OCI-LY3 (cell line): ENCODE results near the gene GALNT2.

Source experiments
- EZH2phosphoT487 ChIP-seq: fragments of 200-600 bp; shearing (Covaris generic); IDR thresholded peaks from 2 replicates; pipeline ENCODE4 v1.6.1; 2018; ENCODE audit warnings: antibody characterized with exemption, mixed run types, low read depth
- TF ChIP-seq, protein P1 (sequence below): fragments of 200-600, 300-600 bp; sonication (generic); IDR thresholded peaks from 2 replicates; pipeline ENCODE4 v1.5.1; 2014; ENCODE audit warnings: antibody characterized with exemption, low read length, low read depth

DNA sequence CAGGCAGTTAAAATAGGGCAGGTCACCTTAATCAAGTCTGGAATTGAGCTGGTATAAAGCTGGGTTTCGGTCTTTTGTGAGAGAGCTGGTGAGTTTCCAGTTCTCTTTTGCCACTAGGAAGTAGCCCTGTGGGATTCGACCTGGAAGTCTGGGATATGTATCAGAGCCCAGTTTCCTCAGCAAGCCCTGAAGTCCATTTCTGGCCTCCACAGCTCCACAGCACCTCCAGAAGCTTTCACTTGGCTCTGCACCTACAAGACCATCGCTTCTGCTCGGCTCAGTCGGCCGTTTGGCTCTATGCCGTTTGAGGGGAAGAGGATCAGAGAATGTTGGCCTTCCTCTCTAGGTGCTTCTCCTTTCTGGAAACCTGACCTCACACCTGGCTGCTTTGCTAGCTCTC is 148.0 kb downstream of the GALNT2 start:
- TF ChIP-seq, protein P1, sequence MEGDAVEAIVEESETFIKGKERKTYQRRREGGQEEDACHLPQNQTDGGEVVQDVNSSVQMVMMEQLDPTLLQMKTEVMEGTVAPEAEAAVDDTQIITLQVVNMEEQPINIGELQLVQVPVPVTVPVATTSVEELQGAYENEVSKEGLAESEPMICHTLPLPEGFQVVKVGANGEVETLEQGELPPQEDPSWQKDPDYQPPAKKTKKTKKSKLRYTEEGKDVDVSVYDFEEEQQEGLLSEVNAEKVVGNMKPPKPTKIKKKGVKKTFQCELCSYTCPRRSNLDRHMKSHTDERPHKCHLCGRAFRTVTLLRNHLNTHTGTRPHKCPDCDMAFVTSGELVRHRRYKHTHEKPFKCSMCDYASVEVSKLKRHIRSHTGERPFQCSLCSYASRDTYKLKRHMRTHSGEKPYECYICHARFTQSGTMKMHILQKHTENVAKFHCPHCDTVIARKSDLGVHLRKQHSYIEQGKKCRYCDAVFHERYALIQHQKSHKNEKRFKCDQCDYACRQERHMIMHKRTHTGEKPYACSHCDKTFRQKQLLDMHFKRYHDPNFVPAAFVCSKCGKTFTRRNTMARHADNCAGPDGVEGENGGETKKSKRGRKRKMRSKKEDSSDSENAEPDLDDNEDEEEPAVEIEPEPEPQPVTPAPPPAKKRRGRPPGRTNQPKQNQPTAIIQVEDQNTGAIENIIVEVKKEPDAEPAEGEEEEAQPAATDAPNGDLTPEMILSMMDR: no peak
- TF ChIP-seq EZH2phosphoT487: no peak
